HG03520 (cell line): ENCODE measurements around the gene GRM5.
"Not testable (repeated sequence)": the region's sequence is repeated elsewhere in the genome, so short reads cannot be mapped to it uniquely, and the experiment has no call there.

Source experiments
- ATAC-seq: cut with Tn5 transposase; IDR thresholded peaks from one replicate; pipeline ENCODE4 v1.9.1; 2021; ENCODE audit warnings: mild to moderate bottlenecking, moderate library complexity; ENCODE audit not compliant: unreplicated experiment

Gene GRM5

GRCh38 chr11:88975441-88975840, 90.3 kb downstream of the GRM5 start:
- not testable (repeated sequence) for ATAC-seq

- no peak for ATAC-seq
Observed at GRCh38 chr11:88972210-88972609, 93.6 kb downstream of the GRM5 start.

DNA sequence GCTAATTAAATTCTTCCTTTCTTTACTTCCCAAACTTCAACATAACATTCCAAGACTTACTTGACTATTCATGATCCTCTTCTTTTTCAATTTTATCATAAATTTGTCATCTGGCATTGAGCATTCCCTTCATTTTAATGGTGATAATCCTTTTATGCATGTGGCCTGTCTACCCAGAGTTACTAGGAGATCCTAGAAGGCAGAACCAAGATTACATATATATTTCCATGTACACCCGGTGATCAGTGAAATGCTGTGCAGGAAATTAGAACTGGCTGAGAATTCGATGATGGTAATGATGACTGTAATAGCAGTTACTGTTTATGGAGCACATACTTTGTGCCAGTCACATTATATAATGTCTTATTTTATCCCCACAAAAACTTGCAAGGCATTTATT, 104.2 kb downstream of the GRM5 start:
- ATAC-seq = not testable (repeated sequence)

- ATAC-seq = not testable (repeated sequence)
Observed at GRCh38 chr11:88959857-88960256, 105.9 kb downstream of the GRM5 start.

GRCh38 chr11:88950975-88951374, 114.8 kb downstream of the GRM5 start:
- no peak for ATAC-seq

DNA sequence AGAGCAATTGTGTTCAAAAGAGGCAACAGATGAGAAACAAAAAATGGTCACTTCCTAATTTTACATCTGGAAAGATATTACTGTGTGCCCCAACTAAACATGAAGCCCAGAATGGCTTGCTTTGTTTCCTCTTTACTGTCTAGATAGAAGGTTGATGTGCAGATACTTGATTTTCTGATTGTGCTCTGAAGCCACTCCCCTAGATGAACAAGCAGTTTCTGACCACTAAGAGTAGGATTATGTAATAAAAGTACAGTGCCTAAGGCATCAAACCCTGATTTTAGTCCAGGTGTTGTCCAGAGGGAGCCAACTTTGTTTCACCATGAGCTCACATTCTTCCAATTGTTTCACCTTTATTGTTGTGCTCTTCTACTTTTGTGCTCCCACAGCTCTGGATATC, 116.9 kb downstream of the GRM5 start:
- not testable (repeated sequence) for ATAC-seq

- peak; percentile 68 for ATAC-seq
Observed at GRCh38 chr11:88947843-88948572, 117.8 kb downstream of the GRM5 start.

DNA sequence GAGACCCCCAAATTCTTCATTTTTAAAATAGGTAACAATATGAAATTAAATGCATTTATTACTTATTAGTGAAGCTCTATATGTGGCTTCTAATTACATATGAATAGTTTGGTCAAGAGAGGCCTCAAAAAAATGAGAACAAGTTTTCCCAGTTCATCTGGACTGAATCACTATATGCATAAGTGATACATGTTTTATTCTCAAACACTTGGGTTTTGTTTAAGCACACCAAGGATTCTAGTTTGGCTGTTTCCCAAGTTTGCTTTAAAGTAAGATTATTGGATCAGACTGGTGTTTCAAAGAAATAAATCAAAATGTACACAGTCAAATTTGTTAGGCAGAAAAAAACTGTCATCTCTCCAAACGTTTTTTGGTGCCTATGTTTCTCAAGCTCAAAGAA, 136.1 kb downstream of the GRM5 start:
- not testable (repeated sequence) for ATAC-seq

DNA sequence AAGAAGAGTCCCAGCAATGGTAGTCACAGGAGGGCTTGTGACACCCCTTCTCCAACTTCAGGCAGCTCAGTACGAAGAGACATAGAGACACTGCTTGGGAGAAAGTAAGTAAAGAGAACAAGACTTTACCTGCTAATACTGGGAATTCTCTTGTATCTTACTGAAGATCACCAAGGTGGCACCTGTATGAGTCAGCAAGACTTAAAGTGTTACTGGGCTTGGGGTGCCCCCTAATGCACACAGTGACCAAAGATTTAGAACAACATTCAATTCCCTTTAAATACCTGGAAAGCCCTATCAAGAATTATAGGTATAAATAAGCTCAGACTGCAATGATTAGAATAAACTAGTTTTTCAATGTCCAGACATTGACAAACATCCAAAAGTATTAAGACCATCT, 148.7 kb downstream of the GRM5 start:
- ATAC-seq = not testable (repeated sequence)

GRCh38 chr11:88909500-88909899, 156.3 kb downstream of the GRM5 start:
- ATAC-seq = no peak

DNA sequence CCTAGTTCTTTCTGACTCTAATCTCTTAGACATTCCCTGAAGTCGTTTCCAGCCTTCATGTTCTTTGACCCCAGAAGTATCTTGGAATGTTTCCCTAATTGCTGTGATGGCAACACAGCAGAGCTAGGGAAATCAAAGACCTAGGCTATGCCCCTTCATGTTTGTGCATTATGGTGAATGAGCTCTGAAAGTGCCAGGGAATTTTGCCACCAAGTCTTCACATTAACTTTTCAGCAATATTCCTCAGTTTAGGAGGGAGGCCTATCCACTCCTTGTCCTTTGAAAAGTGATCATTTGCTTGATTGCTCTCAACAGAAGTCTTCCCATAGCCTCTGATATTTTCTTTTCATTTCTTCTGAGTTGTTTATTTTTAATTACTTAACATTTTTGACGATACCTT, 164.3 kb downstream of the GRM5 start:
- not testable (repeated sequence) for ATAC-seq

DNA sequence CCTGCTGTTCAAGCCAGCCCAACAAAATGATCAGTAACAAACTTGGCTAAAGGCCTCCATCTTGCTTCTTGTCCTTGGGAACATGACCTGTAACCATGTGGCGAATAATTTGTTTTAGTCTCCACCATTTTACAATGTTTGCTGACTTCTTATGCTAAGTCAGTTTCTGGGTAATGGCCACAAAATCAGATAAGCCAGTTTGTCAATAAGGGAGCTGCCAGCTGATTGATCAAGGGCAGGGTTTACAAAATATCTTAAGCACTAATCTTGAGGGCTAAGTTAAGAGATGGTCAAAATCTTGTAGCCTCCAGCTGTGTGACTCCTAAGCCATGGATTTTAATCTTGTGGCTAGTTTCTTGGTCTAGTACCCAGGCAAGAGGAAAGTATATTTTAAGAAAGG, 176.9 kb downstream of the GRM5 start:
- not testable (repeated sequence) for ATAC-seq

DNA sequence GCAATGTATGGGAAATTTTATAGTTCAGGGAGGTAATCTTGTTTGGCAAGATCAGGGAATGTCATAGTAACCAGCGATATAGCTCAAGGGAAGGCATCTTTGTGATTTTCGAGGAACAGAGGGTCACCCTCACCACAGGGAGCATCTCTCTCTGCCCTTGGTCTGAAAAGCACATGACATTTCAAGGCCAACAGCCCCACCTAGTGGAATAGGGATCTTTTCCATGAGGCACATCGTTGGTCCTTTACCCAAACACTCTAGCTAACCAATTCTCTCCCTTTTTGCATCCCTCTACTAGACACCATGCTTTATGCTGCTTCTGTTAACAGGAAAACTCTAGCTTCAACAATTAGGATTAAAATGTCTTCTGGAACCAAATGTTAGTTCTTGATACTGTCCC, 179.0 kb downstream of the GRM5 start:
- peak; percentile 60 for ATAC-seq

DNA sequence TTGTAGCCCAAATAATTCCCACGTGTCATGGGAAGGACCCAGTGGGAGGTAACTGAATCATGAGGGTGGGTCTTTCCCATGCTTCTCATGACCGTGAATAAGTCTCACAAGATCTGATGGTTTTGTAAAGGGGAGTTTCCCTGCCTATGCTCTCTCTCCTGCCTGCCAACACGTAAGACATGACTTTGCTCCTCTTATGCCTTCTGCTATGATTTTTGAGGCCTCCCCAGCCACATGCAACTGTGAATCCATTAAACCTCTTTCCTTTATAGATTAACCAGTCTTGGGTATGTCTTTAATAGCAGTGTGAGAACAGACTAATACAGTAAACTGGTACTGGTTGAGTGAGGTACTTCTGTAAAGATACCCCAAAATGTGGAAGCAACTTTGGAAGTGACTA, 183.0 kb downstream of the GRM5 start:
- ATAC-seq = not testable (repeated sequence)

- no peak for ATAC-seq
Observed at GRCh38 chr11:88861618-88862017, 204.2 kb downstream of the GRM5 start.

GRCh38 chr11:88860431-88860830, 205.4 kb downstream of the GRM5 start:
- not testable (repeated sequence) for ATAC-seq

GRCh38 chr11:88853963-88854362, 211.8 kb downstream of the GRM5 start:
- ATAC-seq = not testable (repeated sequence)

- ATAC-seq = not testable (repeated sequence)
Observed at GRCh38 chr11:88851547-88851946, 214.2 kb downstream of the GRM5 start.

- not testable (repeated sequence) for ATAC-seq
Observed at GRCh38 chr11:88849773-88850172, 216.0 kb downstream of the GRM5 start.

GRCh38 chr11:88849368-88849767, 216.4 kb downstream of the GRM5 start:
- ATAC-seq = no peak

GRCh38 chr11:88846266-88846665, 219.5 kb downstream of the GRM5 start:
- ATAC-seq = not testable (repeated sequence)

DNA sequence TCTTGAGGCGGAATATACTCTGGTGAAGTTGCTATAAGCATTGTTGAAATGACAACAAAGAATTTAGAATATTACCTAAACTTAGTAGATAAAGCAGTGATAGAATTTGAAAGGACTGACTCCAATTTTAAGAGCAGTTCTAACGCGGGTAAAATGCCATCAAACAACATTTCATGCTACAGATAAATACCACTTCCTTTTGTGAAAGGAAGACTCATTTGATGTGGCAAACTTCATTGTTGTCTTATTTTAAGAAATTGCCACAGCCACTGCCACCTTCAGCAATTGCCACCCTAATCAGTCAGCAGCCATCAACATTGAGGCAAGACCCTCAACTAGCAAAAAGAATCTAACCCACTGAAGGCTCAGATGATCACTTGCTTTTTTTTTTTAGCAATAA, 220.8 kb downstream of the GRM5 start:
- ATAC-seq = not testable (repeated sequence)
